A673 (cell line): ENCODE results near the gene UXT.

Source experiments
- EZH2 ChIP-seq: fragments of 200-600 bp; sonication (generic); IDR thresholded peaks from 2 replicates; pipeline ENCODE4 v1.6.1; 2017; ENCODE audit warnings: borderline replicate concordance, low read depth, mild to moderate bottlenecking, mixed read lengths, antibody characterized with exemption, low read length; ENCODE audit not compliant: poor library complexity, severe bottlenecking
- TF ChIP-seq, protein P1 (sequence below): fragments of 300-800, 200-600 bp; sonication (generic); conservative IDR thresholded peaks from 2 replicates; pipeline ENCODE4 v1.5.1; 2017; ENCODE audit warnings: low read depth, mild to moderate bottlenecking, antibody characterized with exemption, low read length, moderate library complexity, mixed read lengths

DNA sequence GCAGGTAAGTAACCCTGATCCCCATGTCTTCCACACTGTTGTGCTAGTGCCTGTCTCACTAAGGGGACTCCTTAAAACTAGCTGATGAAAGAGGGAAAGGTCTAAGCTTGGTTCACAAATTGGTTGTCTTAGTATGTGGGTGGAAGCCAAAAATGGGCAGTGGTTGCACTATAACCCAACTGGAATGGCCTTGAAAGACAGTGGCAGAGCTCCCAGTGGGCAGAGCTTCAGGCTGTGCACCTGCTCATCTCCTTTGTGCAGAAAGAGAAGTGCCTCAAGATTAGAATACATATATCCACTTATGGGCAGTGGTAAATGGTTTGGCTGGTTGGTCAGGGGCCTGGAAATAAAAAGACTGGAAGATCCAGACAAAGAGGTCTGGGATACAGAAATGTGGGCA is 46.6 kb downstream of the UXT start:
- TF ChIP-seq, protein P1, sequence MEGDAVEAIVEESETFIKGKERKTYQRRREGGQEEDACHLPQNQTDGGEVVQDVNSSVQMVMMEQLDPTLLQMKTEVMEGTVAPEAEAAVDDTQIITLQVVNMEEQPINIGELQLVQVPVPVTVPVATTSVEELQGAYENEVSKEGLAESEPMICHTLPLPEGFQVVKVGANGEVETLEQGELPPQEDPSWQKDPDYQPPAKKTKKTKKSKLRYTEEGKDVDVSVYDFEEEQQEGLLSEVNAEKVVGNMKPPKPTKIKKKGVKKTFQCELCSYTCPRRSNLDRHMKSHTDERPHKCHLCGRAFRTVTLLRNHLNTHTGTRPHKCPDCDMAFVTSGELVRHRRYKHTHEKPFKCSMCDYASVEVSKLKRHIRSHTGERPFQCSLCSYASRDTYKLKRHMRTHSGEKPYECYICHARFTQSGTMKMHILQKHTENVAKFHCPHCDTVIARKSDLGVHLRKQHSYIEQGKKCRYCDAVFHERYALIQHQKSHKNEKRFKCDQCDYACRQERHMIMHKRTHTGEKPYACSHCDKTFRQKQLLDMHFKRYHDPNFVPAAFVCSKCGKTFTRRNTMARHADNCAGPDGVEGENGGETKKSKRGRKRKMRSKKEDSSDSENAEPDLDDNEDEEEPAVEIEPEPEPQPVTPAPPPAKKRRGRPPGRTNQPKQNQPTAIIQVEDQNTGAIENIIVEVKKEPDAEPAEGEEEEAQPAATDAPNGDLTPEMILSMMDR: no peak
- TF ChIP-seq EZH2: no peak
